A549 (cell line): ENCODE results near the gene BAHD1.

Experiments used
- RCOR1 ChIP-seq: fragments of 150-350 bp; IDR thresholded peaks from 2 replicates; pipeline ENCODE4 v1.6.1; 2014; ENCODE audit warnings: antibody characterized with exemption, low read length, low read depth
- RFX5 ChIP-seq: fragments of 450-650 bp; IDR thresholded peaks from 2 replicates; pipeline ENCODE4 v1.7.1; 2014; ENCODE audit warnings: antibody characterized with exemption, mild to moderate bottlenecking, moderate library complexity
- TF ChIP-seq, protein P1 (sequence below): fragments of >200 bp; sonication (Bioruptor Twin); formaldehyde crosslinking; IDR thresholded peaks from 3 replicates; pipeline ENCODE4 v1.5.1; 2016

- TF ChIP-seq RFX5, result no peak
- TF ChIP-seq, protein P1, sequence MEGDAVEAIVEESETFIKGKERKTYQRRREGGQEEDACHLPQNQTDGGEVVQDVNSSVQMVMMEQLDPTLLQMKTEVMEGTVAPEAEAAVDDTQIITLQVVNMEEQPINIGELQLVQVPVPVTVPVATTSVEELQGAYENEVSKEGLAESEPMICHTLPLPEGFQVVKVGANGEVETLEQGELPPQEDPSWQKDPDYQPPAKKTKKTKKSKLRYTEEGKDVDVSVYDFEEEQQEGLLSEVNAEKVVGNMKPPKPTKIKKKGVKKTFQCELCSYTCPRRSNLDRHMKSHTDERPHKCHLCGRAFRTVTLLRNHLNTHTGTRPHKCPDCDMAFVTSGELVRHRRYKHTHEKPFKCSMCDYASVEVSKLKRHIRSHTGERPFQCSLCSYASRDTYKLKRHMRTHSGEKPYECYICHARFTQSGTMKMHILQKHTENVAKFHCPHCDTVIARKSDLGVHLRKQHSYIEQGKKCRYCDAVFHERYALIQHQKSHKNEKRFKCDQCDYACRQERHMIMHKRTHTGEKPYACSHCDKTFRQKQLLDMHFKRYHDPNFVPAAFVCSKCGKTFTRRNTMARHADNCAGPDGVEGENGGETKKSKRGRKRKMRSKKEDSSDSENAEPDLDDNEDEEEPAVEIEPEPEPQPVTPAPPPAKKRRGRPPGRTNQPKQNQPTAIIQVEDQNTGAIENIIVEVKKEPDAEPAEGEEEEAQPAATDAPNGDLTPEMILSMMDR, result no peak
- TF ChIP-seq RCOR1, result no peak
Observed at GRCh38 chr15:40449275-40449674, 8.5 kb downstream of the BAHD1 start.
